Measurements from ENCODE around the gene DPP6. TPM values are rescaled to one million over a fixed set of nuclear protein-coding genes. Genes with fewer than 3 reads are reported as not detected.

Gene DPP6
- total and polyA plus RNA-seq, 9 of the 15 experiments (the other 6 are each of a cell fraction or from before 2014, with no cell fraction given), result not detected

- TF ChIP-seq EWSR1 (IDR thresholded peaks at IDR 0.05; ENCODE audit: borderline replicate concordance, low read depth, partially characterized antibody) (no peak), PYGO2 (tag; IDR thresholded peaks at IDR 0.05) (no peak), HDGF (IDR thresholded peaks at IDR 0.05) (no peak), TEAD1 (CRISPR knock-in tag; IDR thresholded peaks at IDR 0.05) (no peak), ZNF133 (CRISPR knock-in tag; IDR thresholded peaks at IDR 0.05) (no peak)
Measured at GRCh38 chr7:154862153-154862791, 810.1 kb downstream of the DPP6 start (continued).

- H3K27me3 ChIP-seq (ENCODE audit: control insufficient read depth in 2 of 2, insufficient read depth in 2 of 2, low read length in 2 of 2), result peaks cover 51 to 88% of the 10 kb centered on the region in 2 experiments
Measured at GRCh38 chr7:154863766-154864522, 811.7 kb downstream of the DPP6 start.

More at GRCh38 chr7:154863766-154864522, 811.7 kb downstream of the DPP6 start:
- ATAC-seq (no peak), DNase-seq (ENCODE audit: extremely low read depth in 1 of 4, low spot score in 3 of 4) (no peak), FAIRE-seq (no peak)
- POLR2A ChIA-PET, result interaction anchor here (0.7 kb wide), 1 partner anchor 23 kb away, joined by 3 read pairs; no protein-coding TSS in a partner anchor
- in situ Hi-C loops (cut with MboI), result no loop called here
- Histone ChIP-seq H3K4me1 (replicated peaks in 1 of 2; ENCODE audit: control insufficient read depth in 2 of 2, insufficient read depth in 2 of 2, low read length in 2 of 2) (peaks cover 0 to 4% of the 10 kb centered on the region in 2 experiments; a peak in 2 of 5 replicates), H4K20me1 (replicated peaks; ENCODE audit: control insufficient read depth, insufficient read depth, low read length) (peaks cover 16% of the 10 kb centered on the region), H3K9ac (ENCODE audit: insufficient read depth in 1 of 2, low read depth in 2 of 2, low read length in 2 of 2) (no peak overlapping the region), H3K27ac (ENCODE audit: extremely low read depth, low read depth, low read length) (no peak overlapping the region), H3K79me2 (ENCODE audit: control insufficient read depth, insufficient read depth, low read length) (no peaks in the 10 kb centered on the region), H3K4me2 (ENCODE audit: insufficient read depth, low read length) (no peak overlapping the region), H3K36me3 (ENCODE audit: control insufficient read depth, insufficient read depth, low read length) (no peaks in the 10 kb centered on the region), H3K9me1 (ENCODE audit: control insufficient read depth, insufficient read depth, low read length) (no peaks in the 10 kb centered on the region), H3K4me3 (no peak overlapping the region), H3K9me3 (replicated peaks; ENCODE audit: control insufficient read depth, insufficient read depth, low read depth, low read length) (no peaks in the 10 kb centered on the region), H2AFZ (ENCODE audit: low read depth, low read length) (no peak overlapping the region)
- CTCF ChIA-PET (ENCODE audit: low intra/inter-chr PET ratio), result no interaction called here
- TF ChIP-seq C11orf30 (IDR thresholded peaks at IDR 0.05; ENCODE audit: low read depth) (no peak), RBM17 (IDR thresholded peaks at IDR 0.05; ENCODE audit: borderline replicate concordance, low read depth, low read length) (no peak), TRIM25 (IDR thresholded peaks at IDR 0.05; ENCODE audit: borderline replicate concordance) (no peak), SPI1 (IDR thresholded peaks at IDR 0.05; ENCODE audit: borderline replicate concordance, low read depth, low read length) (no peak), E2F6 (IDR thresholded peaks at IDR 0.05; ENCODE audit: borderline replicate concordance in 1 of 2, extremely low read depth in 1 of 2, insufficient read depth in 1 of 2, insufficient read length in 1 of 2, low read depth in 1 of 2, low read length in 1 of 2, poor library complexity in 1 of 2, severe bottlenecking in 1 of 2) (no peak), IFI16 (CRISPR knock-in tag; IDR thresholded peaks at IDR 0.05) (no peak), BMI1 (IDR thresholded peaks at IDR 0.05; ENCODE audit: low read length) (no peak), GTF2F1 (IDR thresholded peaks at IDR 0.05; ENCODE audit: low read depth, low read length) (no peak), TEAD4 (IDR thresholded peaks at IDR 0.05; ENCODE audit: low read length) (no peak), TEAD4 (CRISPR knock-in tag; IDR thresholded peaks at IDR 0.05; ENCODE audit: borderline replicate concordance) (no peak), MCM2 (IDR thresholded peaks at IDR 0.05; ENCODE audit: low read depth) (no peak), ZNF75A (CRISPR knock-in tag; IDR thresholded peaks at IDR 0.05) (no peak)
- WGBS (ENCODE audit: insufficient coverage, low coverage, missing lambda C conversion rate), result under 1% methylated on average over 16 of the region's 16 CpGs
- intact Hi-C loops (cut with micrococcal nuclease), result no loop called here
- BruUV-seq (replicated peaks), result no TSS peak
